Lung (tissue), 12 donors: Measurements from ENCODE around the gene ATP1B1. TPM values are rescaled to one million over a fixed set of nuclear protein-coding genes. Genes with fewer than 3 reads are reported as not detected.

Source experiments
- ATAC-seq: fragments of 200-7000 bp; cut with Tn5 transposase; one replicate; pipeline ENCODE4 v1.9.1; 2020; ENCODE audit warnings: moderate number of reproducible peaks; ENCODE audit not compliant: insufficient read depth, low FRiP score
- DNase-seq, 3 donors: peaks; one replicate each; pipeline ENCODE4 v3.0.0-alpha.2; 2013 to 2017
- H3K27ac ChIP-seq, 2 donors: one replicate each; pipeline ENCODE4 v1.5.1; 2013; ENCODE audit warnings: mild to moderate bottlenecking in 2 of 2, moderate library complexity in 2 of 2, control low read depth in 1 of 2, inconsistent platforms in 1 of 2, low read depth in 1 of 2, low read length in 1 of 2
- H3K27me3 ChIP-seq, 3 donors: one replicate each; pipeline ENCODE4 v1.5.1; 2013; ENCODE audit warnings: low read length in 2 of 3; ENCODE audit not compliant: control insufficient read depth in 3 of 3, insufficient read depth in 3 of 3
- H3K36me3 ChIP-seq, 4 donors: one replicate each; pipeline ENCODE4 v1.5.1; 2013; ENCODE audit warnings: low read length in 4 of 4, mild to moderate bottlenecking in 1 of 4, moderate library complexity in 1 of 4; ENCODE audit not compliant: control insufficient read depth in 4 of 4, insufficient read depth in 4 of 4
- H3K4me1 ChIP-seq, 5 donors: one replicate each; pipeline ENCODE4 v1.5.1; 2013; ENCODE audit warnings: low read length in 5 of 5, mild to moderate bottlenecking in 2 of 5, moderate library complexity in 1 of 5; ENCODE audit not compliant: control insufficient read depth in 5 of 5, insufficient read depth in 5 of 5
- H3K4me3 ChIP-seq: one replicate; pipeline ENCODE4 v1.5.1; 2013; ENCODE audit warnings: mild to moderate bottlenecking, control low read depth, moderate library complexity
- H3K9ac ChIP-seq, 2 donors: one replicate each; pipeline ENCODE4 v1.5.1; 2013; ENCODE audit warnings: low read length in 2 of 2, control low read depth in 1 of 2; ENCODE audit not compliant: insufficient read depth in 1 of 2
- H3K9me3 ChIP-seq, 4 donors: one replicate each; pipeline ENCODE4 v1.5.1; 2013; ENCODE audit warnings: low read length in 3 of 4, mild to moderate bottlenecking in 1 of 4, moderate library complexity in 1 of 4; ENCODE audit not compliant: control insufficient read depth in 4 of 4, insufficient read depth in 3 of 4
- CTCF ChIP-seq: IDR thresholded peaks from 2 replicates; pipeline ENCODE4 v1.5.1; 2012; ENCODE audit warnings: mild to moderate bottlenecking; ENCODE audit errors: control extremely low read depth, extremely low read depth
- WGBS, 2 donors: extraction: QIAGEN DNeasy Blood & Tissue Kit; methylation state at CpG; one replicate each; pipeline ENCODE4 v1.1.7; 2013; 5-methylcytosine and 5-hydroxymethylcytosine counted together
- polyA plus RNA-seq, 2 donors: library from polyadenylated mRNA; stranded (reverse); fragments of 200-250 nt; gene quantifications; one replicate each; pipeline ENCODE4 v1.2.1, GENCODE V29; 2013
- total RNA-seq, 2 donors: library from RNA; depleted of rRNA in 1 of 2; stranded (reverse); fragments of >200 nt in 1 of 2; gene quantifications; one replicate each; pipeline ENCODE4 v1.2.1, GENCODE V29; 2014 to 2021
- donor health status: control.
- donor health status: control.
- donor health status: Bipolar disorder and iron deficiency.
- donor health status: healthy.
- donor health status: DM: yes; HTN: yes; CAD: no.

Gene ATP1B1
- total and polyA plus RNA-seq, 4 donors = 105 to 226 (median 167) TPM

GRCh38 chr1:169094897-169095569 is 11.5 kb upstream of the ATP1B1 start:
- Histone ChIP-seq H3K27me3 (no peaks in the 10 kb centered on the region), H3K36me3 (no peaks in the 10 kb centered on the region), H3K9me3 (no peaks in the 10 kb centered on the region), H3K27ac (no peak overlapping the region), H3K9ac (no peak overlapping the region), H3K4me1 (no peaks in the 10 kb centered on the region), H3K4me3 (no peak overlapping the region)
- ATAC-seq = no peak
- TF ChIP-seq CTCF = no peak
- DNase-seq = no peak
- WGBS, 2 donors = 69 to 73% methylated on average over 4 of the region's 4 CpGs

- H3K27ac ChIP-seq = no peak overlapping the region
- no peak overlapping the region for H3K4me3 ChIP-seq
- ATAC-seq (no peak), DNase-seq (no peak)
- no peaks in the 10 kb centered on the region for H3K9me3 ChIP-seq
- H3K27me3 ChIP-seq = no peaks in the 10 kb centered on the region
- H3K36me3 ChIP-seq = no peaks in the 10 kb centered on the region
- no peak overlapping the region for H3K9ac ChIP-seq
- no peak for TF ChIP-seq CTCF
- WGBS, 2 donors = 58 to 73% methylated on average over 1 of the region's 1 CpG
- peaks cover 0 to 4% (median 0%) of the 10 kb centered on the region in 5 donors for H3K4me1 ChIP-seq
Observed at GRCh38 chr1:169098380-169098779, 8.1 kb upstream of the ATP1B1 start.

GRCh38 chr1:169099561-169099960 is 6.9 kb upstream of the ATP1B1 start:
- no peak overlapping the region for H3K4me3 ChIP-seq
- H3K9me3 ChIP-seq = no peaks in the 10 kb centered on the region
- H3K27ac ChIP-seq = no peak overlapping the region
- H3K9ac ChIP-seq = no peak overlapping the region
- TF ChIP-seq CTCF = no peak
- DNase-seq = no peak
- H3K36me3 ChIP-seq = no peaks in the 10 kb centered on the region
- peaks cover 0 to 4% (median 0%) of the 10 kb centered on the region in 5 donors for H3K4me1 ChIP-seq
- WGBS, 2 donors = 86 to 91% methylated on average over 2 of the region's 2 CpGs
- H3K27me3 ChIP-seq = no peaks in the 10 kb centered on the region
- ATAC-seq = no peak

- no peak overlapping the region for H3K9ac ChIP-seq
- ATAC-seq = no peak
Observed at GRCh38 chr1:169100208-169100607, 6.3 kb upstream of the ATP1B1 start.

More at GRCh38 chr1:169100208-169100607, 6.3 kb upstream of the ATP1B1 start:
- Histone ChIP-seq H3K9me3 (no peaks in the 10 kb centered on the region), H3K27ac (no peak overlapping the region), H3K4me1 (peaks cover 0 to 4% (median 0%) of the 10 kb centered on the region in 5 donors), H3K36me3 (no peaks in the 10 kb centered on the region), H3K27me3 (no peaks in the 10 kb centered on the region), H3K4me3 (no peak overlapping the region)
- 91 to 97% methylated on average over 1 of the region's 1 CpG for WGBS, 2 donors
- TF ChIP-seq CTCF = no peak
- no peak for DNase-seq
